Stimulated activated CD8-positive, alpha-beta memory T cell treated with anti-CD3 and anti-CD28 coated beads, Interleukin-12 subunit alpha, Interleukin-12 subunit beta, amount 100 ng/mL, for 24 hours (primary cell): ENCODE results near the gene CEP89.
"Not testable (repeated sequence)": the region's sequence is repeated elsewhere in the genome, so short reads cannot be mapped to it uniquely, and the experiment has no call there.

Experiments used
- DNase-seq: peaks from one replicate; pipeline ENCODE4 v3.0.0-alpha.2; 2020; ENCODE audit errors: extremely low read depth

The CEP89 gene

DNA sequence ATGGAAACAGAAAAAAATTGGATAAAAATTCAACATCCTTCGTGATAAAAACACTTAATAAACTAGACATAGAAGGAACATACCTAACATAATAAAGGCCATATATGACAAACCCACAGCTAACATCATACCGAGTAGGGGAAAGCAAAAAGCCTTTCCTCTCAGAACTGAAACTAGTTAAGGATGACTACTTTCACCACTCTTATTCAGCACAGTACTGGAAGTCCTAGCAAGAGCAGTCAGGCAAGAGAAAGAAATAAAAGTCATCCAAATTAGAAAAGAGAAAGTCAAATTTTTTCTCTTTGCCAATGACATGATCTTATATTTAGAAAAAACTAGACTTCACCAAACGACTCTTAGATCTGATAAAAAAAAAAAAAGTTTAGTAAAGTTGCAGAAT, 76.4 kb downstream of the CEP89 start:
- DNase-seq = no peak

DNA sequence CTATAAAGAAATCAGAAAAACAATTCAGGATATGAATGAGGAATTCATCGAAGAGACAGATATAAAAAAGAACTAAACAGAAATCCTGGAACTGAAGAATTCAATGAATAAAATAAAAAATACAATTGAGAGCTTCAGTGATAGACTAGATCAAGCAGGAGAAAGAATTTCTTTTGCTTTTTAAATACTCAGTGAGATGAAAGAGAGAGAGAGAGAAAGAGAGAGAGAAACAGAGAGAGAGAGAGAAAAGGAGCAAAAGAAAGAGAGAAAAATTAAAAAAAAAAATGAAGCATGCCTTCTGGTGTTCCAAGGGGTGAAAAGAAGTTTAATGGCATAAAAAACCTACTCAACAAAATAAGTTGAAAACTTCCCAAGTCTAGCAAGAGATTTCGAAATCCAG, 80.1 kb downstream of the CEP89 start:
- no peak for DNase-seq

DNA sequence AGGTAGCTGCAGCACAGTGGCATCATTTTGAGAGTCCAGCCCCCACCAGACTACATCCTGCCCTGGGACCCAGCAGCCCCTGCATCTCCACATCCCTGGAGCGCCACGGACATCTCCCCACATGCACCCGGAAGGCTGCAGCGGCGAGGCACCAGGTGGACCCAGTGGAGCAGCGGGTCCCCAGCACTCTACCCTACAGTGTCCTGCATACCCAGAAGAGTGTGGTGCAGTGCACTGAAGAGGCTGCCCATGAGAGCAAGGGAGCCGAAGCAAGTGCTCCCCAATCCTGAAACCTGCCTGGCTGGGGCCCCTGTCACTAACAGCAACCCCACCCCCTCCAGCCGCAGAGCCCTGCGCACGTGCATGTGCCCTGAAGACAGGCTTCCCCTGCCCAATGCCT, 80.9 kb downstream of the CEP89 start:
- DNase-seq = no peak

DNA sequence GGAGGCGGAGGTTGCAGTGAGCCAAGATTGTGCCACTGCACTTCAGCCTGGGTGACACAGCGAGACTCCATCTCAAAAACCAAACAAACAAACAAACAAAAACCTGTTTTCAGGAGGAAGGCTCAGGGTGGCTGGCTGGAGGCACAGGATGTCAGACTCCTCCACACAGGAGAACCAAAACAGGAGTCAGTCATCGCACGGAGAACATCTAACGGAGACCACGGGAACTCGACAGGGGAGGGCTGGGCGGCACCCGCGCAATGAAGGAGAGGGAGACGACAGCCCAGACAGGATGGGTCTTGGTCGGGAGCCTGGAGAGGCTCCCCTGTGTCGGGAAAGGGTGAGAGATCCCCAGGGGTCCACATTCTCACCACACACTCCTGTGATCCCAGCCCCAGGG, 81.4 kb downstream of the CEP89 start:
- no peak for DNase-seq

DNA sequence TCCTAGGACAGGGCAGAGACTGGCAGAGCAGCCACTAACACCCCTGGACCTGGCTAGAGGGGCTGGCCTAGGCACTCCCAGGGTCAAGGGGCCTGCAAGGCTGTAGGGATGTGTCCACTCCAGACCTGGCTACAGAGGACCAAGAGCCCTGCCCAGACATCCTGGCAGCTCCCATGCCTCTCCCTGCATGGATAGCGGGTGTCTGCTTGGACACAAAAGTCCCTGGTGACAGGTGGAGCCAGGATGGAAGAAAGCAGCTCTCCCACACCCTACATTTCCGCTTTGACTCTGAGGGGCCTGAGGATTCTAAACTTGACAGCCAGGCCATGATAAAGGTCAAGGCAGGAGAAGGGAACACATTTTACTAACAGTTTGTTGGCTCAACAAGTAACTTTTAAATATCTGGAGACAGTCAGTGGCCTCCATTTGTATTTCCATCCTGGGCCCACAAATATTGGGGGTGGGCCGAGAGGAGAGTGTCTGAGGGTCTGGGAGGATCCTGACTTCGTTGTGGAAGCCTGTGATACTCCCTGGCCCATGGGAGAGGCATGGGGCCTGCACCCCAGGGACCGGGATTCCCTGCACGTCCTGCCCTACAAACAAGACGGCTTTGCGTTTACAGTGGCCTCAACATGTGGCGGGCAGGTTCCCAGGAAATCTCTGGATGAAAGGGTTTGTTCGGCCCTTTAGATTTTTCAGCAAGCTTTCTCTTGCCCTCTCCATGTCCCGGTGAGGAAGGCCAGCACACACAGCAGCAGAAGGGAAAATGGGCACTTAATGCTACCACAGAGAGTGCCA, 82.4 kb downstream of the CEP89 start:
- no peak for DNase-seq

DNA sequence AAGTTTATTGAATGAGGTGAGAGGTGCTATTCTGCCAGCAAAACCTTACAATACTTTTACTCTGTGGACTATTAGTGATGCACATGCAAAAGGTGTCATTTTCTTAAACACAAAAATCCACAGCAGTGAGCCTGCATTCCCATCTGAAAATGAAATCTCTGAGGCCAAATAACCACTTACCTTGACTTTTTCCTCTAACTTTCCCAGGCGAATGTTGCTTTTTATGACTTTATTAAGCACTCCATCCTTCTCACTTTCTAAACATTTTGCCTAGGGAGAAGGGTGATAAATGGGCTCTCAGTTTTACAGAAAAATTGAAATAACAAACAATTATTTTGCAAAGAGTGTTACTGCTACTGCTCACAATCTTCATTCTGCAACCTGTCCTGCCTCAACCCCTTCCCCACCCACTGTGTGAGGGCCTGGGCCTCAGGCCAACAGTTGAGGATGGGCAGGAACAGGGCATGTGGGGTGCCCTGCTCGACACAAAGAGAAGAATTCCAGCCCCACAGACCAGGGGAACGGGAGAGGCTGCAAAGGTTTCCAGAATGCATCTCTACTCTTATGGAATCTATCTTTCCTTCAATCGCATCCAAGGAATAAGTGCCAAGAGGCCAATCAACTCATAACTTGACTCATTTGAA, 84.1 kb downstream of the CEP89 start:
- DNase-seq = no peak

DNA sequence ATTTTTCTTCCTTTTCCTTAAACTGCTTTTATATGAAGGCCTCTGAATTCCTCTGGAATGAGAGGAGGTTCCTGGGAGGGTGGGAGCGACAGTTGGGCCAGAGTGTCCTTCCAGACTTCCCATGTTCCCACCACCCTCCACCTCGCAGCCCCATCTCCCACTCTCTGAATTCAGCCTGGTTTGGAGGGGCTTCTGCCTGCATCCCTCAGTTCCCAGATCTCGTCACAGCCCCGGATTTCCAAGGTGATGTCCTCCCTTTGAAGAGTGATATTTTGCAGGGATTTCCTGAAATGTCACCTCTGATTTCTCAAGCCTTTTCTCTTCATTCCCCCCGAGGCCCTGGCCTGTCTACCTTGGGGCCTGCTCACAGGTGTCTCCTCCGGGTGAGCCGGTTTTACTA, 85.5 kb downstream of the CEP89 start:
- DNase-seq = no peak

DNA sequence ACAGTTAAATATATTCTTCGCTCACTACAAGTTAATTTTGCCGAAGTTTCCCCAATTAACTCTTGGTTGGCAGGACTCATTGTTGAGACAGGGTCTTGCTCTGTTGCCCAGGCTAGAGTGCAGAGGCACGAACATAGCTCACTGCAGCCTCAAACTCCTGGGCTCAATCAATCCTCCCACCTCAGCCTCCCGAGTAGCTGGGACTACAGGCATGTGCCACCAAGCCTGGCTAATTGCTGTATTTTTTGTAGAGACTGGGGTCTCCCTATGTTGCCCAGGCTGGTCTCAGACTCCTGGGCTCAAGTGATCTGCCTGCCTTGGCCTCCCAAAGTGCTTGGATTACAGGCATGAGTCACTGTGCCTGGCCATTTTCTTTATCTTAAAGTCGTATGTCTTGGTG, 86.5 kb downstream of the CEP89 start:
- DNase-seq = not testable (repeated sequence)

DNA sequence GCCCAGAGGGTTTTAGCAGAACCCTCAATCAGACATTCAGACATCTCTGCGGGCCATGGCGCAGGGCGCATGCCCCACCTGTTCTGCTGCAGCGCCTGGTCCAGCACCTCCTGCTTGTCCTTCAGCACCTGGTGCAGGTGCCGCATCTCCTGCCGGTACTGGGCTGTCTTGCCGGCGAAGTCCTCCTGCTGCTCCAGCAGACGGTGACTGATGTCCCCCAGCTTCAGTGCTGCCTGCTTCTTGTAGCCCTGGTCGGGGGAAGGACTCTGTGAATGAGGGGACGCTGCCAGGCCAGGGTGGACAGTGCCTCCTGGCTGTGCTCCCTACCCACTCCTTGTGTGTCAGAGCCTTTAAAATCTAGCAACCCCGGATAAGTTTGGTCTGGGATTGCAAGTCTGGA, 90.0 kb downstream of the CEP89 start:
- no peak for DNase-seq

DNA sequence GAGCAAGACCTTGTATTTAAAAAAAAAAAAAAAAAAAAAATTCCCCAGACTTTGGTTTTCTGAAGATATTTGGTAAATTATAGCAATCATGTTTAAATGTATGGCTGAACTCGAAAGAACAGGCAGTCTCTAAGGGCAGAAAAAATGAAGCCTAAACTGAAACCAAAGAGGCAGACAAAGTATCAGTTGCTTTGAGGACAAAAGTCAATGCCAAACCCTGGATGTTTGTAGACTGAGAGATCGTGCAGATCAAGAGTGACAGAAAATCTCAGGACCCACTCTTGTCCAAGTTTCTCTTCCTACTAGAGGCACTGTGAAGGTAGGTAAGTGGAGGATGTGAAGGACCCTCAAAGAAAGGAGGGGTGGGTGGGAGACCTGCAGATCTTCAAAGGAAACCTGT, 91.1 kb downstream of the CEP89 start:
- DNase-seq = no peak

DNA sequence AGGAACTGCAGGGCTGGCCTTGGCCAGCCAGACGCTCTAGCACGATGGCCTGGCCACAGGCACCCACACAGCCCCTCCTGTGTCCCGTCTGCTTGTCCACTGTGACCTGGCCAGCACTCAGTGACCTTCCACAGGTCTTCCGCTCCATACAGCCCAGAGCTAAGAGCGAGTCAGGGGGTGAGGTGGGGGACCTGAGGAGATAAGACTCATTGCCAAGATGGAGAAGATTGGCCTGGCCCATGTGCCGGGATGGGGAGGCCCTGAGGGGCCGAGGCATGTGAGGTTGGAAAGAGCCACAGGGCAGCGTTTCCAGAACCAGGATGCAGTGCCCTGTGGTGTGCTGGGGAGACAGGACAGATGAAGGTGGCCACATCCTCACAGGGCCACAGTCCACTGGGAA, 92.0 kb downstream of the CEP89 start:
- no peak for DNase-seq

DNA sequence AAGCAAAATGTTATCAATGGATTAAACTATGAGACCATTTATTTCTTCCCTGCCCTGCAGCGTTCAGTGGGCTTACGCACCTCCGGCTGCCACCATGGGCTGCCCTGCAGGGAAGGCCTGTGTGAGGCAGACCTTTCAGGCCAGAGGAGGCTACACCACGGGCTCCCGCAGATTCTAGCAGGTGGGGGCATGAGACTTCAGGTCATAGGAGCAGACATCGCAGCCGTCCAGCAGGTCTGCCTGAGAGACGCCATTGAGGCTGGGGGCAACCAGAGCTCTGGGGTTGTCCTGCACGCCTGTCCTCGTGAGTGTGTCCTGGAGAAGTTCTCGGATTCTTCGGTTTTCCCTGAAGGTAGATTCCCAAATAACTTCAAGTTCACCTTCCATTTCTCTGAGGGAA, 92.8 kb downstream of the CEP89 start:
- no peak for DNase-seq

DNA sequence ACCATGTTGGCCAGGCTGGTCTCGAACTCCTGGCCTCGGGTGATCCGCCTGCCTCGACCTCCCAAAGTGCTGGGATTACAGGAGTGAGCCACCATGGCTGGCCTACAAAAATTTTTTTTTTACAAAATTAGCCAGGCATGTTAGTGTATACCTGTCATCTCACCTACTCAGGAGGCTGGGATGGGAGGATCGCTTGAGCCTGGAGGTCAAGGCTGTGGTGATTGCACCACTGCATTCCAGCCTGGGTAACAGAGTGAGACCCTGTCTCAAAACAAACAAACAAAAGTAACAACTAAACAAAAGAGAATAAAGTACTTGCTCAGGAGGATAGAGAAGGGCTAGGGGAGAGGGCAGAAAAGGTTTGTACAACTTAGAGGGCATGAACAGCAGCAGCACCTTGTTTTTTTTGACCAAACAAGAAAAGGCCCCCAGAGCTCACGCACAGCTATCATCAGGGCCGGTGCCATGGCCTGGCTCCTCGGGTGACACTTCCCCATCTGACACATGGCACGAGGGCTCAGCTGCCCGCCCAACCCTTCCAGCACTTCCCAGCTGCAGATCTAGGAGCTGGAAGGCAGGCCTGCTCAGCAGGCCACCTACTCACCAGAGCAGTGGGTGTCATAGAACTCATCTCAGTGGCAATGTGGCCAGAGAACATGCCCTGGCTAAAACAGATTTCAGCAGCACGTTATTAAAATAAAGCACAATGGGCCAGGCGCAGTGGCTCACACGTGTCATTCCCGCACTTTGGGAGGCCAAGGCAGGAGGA, 93.6 kb downstream of the CEP89 start:
- no peak for DNase-seq

DNA sequence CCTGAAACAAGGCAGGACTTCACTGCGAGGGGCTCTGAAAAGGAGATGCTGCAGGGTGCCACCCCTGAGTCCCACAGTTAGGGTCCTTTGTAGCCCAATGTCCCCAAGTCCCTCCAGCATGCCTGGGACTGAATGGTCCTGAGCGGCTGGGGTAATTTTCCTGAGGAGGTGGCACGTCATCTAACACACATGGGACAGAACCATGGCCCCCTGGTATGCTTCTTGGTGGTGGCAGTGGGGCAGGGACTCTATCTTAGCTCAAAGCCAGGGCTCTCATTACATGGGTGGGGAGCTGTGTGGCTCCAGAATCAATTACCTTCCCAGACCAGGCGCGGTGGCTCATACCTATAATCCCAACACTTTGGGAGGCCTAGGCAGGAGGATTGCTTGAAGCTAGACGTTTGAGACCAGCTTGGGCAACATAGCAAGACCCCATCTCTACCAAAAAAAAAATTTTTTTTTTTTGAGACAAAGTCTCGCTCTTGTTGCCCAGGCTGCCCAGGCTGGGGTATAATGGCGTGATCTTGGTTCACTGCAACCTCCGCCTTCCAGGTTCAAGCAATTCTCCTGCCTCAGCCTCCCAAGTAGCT, 94.3 kb downstream of the CEP89 start:
- DNase-seq = no peak

DNA sequence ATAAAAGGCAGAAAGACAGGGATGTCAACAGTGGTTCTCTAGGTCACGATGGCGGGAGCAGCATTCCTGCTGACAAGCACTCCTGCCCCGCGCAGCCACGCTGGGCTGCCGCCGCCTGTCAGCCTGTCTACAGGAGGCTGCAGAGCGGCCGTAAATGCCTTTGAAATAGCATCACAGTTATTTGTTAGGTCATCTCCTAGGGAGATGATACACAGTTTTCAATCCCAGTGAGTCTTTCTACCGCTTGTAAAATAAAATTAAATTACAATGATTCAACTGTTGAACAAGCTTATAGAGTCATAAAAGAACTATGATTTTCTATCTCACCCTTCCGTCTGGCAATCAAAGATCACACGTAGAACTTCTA, 94.9 kb downstream of the CEP89 start:
- no peak for DNase-seq

DNA sequence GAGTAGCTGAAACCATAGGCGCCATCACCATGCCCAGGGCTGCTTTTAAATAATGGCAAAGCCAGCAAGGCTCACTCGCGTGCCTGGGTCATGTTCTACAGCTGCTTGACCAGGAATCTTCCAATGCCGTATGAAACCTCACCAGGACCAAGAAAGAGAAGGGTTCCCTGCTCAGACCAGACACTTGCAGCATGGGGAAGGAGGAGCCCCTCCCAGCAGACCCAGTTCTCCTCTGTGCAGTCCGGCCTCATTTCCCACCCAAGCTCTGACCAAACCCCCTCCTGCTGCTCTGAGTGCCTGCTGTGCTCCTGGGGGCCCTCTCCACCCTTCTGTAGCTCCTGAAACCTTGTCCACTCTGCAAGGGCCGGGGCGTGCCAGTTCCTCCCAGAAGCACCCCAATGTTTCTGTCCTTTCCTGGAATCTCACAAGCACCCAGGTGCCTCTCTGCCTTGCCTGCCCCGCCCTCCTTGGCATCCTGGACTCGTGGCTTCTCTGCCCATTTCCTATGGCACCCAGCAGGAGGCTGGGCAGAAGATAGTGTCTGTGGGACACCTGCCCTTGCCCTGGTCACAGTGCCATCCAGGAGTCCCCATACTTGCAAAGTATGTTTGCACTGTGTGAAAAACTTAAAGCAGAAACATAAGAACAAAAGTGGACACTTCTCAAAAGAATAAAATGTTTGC, 95.4 kb downstream of the CEP89 start:
- no peak for DNase-seq

DNA sequence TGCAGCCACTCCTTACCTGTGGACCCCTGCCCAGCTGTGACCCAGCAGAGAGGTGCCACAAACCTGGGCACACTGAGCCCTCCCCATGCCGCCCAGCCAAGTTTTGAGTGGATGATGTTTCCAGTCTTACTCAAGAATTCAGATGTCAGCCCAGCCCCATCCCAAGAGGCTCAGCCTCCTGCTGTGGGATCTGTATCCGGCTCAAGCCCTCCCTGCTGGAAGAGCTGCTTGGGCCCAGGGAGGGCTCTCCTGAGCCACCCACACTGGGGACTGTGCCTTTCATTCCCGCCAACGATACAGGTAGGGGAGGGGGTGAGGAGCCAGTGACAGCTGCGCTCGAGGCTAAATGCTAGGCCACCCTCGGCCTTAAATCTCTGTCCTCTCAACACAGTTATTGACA, 96.3 kb downstream of the CEP89 start:
- no peak for DNase-seq

DNA sequence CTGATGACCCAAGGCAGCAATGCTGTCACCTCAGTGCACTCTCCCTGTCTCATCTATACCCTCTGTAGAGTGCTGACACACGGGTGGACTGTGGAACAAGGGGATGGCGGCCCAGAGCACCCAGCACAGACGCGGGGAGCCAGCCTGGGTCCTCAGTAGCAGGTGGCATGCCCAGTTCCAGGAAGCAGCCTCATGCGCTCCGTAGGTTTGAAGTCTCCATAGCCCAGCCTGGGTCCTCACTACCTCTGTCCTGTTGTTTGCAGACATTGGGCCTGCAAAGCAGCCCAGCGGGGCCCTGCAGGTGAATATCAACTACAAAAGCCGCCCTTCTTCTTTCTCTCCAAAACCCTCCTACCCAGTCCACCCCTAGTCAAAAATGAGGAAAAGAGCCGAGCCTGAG, 97.2 kb downstream of the CEP89 start:
- no peak for DNase-seq

DNA sequence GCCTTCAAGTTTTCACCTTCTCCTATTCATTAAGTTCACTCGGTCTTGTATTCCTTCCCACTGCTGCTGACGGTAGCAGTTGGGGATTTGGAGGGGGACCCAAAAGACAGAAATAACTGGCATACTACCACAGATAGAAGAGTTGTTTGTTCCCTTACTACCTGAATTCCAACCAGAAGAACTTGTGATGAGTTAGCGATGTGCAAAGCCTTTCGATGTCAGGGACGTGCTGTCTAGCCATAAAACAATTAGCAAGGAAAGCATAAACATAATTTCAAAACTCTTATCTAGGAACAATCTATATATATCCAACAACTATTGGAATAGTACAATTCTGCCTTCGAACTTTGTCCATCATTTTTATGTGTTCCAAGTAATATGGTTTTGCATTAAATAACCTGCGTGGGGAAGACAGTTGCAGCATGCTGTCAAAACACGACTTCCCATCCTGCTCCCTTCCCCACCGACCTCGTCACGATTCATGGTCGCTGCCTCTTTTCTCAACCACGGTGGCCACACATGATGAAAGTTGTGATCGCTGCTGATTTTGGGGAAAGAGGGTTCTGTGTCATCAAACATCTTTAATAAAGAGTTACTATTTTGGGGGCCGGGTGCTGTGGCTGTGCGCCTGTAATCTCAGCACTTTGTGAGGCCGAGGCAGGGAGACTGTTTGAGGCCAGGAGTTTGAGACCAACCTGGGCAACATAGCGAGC, 98.4 kb downstream of the CEP89 start:
- no peak for DNase-seq

DNA sequence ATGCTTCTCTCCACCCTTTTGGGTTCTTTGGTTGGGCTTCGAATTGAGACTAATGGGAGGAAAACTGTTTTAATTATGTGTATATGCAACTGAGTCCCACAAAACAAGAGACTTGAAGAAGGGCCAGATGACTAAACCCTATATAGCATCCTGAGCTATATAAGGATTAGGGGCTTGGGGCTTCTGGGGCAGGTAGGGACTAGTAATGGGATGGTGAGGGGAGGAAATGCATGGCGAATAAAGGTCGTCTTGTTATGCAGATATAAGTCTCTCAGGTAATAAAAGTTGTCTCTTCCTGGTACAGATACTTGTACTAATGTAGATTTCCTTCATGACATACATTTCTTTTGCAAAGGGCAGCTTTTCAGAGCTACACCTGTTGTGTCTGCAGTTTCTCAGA, 99.4 kb downstream of the CEP89 start:
- no peak for DNase-seq

DNA sequence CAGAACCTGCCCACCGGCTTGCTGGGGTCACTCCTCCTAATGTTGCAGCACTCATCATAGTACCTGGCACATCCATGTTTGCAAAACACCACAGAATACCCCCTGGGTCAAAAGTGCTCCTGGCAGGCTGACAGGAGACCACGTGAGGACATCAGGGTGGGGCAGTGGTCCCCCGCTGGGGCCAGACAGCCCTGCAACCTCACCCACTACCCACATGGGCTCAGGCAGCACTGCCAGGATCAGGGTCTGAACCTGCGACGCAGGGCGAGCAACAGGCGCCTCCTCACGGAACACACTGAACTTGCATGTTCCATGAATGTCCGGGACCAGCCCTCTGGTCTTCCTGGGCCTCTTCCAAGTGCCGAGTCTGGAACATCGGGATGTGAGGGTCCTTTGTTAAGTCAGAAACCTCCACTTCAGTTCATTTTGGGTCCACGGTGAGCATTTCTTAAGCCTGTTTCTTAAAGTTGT, 100.7 kb downstream of the CEP89 start:
- DNase-seq = no peak
